ENCODE data around the gene PTBP1. TPM values are rescaled to one million over a fixed set of nuclear protein-coding genes. Genes with fewer than 3 reads are reported as not detected.

PTBP1 gene
- total and polyA plus RNA-seq, 4 experiments from 2014 or later = 67.7 to 315 (median 246) TPM

DNA sequence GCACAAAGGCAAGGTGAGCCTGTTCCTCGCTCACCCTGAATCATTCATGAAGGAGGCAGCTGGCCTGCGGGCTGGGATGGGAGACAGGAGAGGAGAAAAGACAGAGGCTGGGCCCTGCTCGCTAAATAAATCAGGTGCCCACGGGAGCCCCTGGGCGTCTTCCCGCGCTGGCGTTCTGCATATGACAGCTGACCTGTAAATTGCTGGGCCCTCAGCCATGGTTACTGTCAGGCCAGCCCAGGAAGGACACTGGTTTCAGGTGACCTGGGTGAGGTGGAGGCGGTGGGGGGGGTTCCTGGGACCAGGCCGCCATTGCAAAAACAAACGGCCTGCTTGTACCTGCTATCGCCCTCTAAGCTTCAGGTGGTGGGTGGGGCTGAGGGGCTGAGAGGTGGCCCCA, 3.4 kb upstream of the PTBP1 start:
- H3K4me1 ChIP-seq (ENCODE audit: insufficient read depth, low read length) = peaks cover 8% of the 10 kb centered on the region
- H3K4me3 ChIP-seq (ENCODE audit: low read length in 2 of 2) = no peak overlapping the region
- peak overlapping the region in 1 of 7 donors; percentile 8 for H3K27ac Mint-ChIP-seq
- H3K9me3 ChIP-seq (ENCODE audit: control insufficient read depth in 1 of 2, low read length in 2 of 2) = no peaks in the 10 kb centered on the region
- H3K27me3 ChIP-seq (ENCODE audit: insufficient read depth, low read length) = no peaks in the 10 kb centered on the region
- H3K4me1 Mint-ChIP-seq = peaks cover 3 to 10% (median 5%) of the 10 kb centered on the region in 4 donors
- H3K27me3 Mint-ChIP-seq = no peaks in the 10 kb centered on the region
- POLR2A ChIA-PET (ENCODE audit: partially characterized antibody) = no interaction called here
- peaks cover 0 to 5% of the 10 kb centered on the region in 2 donors for H3K36me3 Mint-ChIP-seq
- no peaks in the 10 kb centered on the region for H3K9me3 Mint-ChIP-seq
- H3K36me3 ChIP-seq (ENCODE audit: insufficient read depth, low read length) = no peaks in the 10 kb centered on the region
- peak overlapping the region in 2 of 8 donors; percentile 17 to 47 for H3K4me3 Mint-ChIP-seq
- DNase-seq = no peak
- intact Hi-C loops (cut with micrococcal nuclease) = loop anchor here (10.0 kb wide), 1 partner anchor 451 kb away; the partner anchor contains the start of genes ATP5F1D and MIDN
- no peak overlapping the region for H3K27ac ChIP-seq (ENCODE audit: low read depth, low read length)
- CTCF ChIA-PET (ENCODE audit: partially characterized antibody) = no interaction called here

DNA sequence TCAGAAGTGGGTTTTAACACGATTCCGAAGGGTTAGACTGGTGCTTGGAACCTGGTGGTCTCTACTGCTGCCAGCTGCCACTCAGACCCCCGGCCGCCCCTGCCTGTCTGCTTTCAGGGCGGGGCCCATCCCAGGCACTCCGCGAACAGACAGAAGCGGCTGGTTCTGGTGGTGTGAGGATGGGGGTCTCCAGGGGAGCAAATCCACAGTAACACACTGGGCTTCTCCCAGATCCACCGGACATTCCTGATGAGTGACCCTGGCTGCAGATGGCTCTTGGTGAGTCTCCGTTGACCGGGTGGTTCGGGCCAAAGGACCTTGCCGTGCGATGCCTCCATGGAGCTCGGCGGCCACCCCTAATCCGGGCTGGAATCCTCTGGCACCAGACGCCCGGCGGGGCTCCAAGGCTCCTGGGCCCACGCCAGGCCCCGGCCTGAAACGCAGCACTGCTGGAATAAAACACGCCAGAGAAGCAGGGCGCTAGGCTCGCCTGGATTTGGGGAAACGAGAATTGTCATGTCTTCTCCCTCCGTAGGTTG, 2.1 kb upstream of the PTBP1 start:
- no peaks in the 10 kb centered on the region for H3K9me3 ChIP-seq (ENCODE audit: control insufficient read depth in 1 of 2, low read length in 2 of 2)
- no peaks in the 10 kb centered on the region for H3K36me3 ChIP-seq (ENCODE audit: insufficient read depth, low read length)
- CTCF ChIA-PET (ENCODE audit: partially characterized antibody) = no interaction called here
- no peak overlapping the region for H3K4me3 Mint-ChIP-seq
- peaks cover 21% of the 10 kb centered on the region for H3K4me1 ChIP-seq (ENCODE audit: insufficient read depth, low read length)
- H3K4me1 Mint-ChIP-seq = peaks cover 8 to 24% (median 15%) of the 10 kb centered on the region in 4 donors
- no peak overlapping the region for H3K27ac Mint-ChIP-seq
- no peak overlapping the region for H3K4me3 ChIP-seq (ENCODE audit: low read length in 2 of 2)
- H3K27me3 ChIP-seq (ENCODE audit: insufficient read depth, low read length) = no peaks in the 10 kb centered on the region
- H3K27me3 Mint-ChIP-seq = no peaks in the 10 kb centered on the region
- H3K36me3 Mint-ChIP-seq = peaks cover 0 to 16% of the 10 kb centered on the region in 2 donors
- POLR2A ChIA-PET (ENCODE audit: partially characterized antibody) = interaction anchor here (0.8 to 0.9 kb wide), 2 partner anchors 18 to 189 kb away, joined by 3 to 4 read pairs; partner anchors contain the start of gene WDR18
- H3K27ac ChIP-seq (ENCODE audit: low read depth, low read length) = no peak overlapping the region
- no peak for DNase-seq
- intact Hi-C loops (cut with micrococcal nuclease) = loop anchor here (5.0 to 10.0 kb wide), 2 partner anchors 450 to 1067 kb away; partner anchors contain the start of genes ATP5F1D, KLF16 and MIDN
- H3K9me3 Mint-ChIP-seq = no peaks in the 10 kb centered on the region

DNA sequence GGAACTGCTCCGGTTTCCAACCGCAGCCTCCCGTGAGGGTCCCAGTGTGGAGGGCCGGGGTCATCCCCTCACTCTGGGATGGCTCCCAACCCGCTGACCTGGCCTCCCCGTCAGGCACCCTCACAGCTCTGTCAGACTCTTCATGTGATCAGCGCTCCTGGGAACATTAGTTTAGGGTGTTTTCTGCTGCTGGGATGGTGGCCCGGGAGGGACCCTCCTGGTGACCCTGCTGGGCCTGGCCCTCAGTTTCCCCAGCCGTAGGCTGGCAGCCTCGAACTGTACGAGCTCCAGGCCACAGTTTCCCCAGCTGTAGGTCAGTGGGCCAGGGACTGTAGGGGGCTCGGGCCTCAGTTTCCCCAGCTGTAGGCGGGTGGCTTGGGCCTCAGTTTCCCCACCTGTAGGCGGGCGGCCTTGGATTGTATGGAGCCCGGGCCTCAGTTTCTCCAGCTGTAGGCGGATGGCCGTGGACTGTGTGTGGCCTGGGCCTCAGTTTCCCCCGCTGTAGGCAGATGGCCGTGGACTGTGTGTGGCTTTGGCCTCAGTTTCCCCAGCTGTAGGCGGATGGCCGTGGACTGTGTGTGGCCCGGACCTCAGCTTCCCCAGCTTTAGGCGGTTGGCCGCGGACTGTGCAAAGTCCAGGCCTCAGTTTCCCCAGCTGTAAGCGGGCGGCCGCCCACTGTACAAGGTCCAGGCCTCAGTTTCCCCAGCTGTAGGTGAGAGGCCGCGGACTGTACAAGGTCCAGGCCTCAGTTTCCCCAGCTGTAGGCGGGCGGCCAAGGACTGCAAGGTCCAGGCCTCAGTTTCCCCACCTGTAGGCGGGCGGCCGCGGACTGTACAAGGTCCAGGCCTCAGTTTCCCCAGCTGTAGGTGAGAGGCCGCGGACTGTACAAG, 1.3 kb upstream of the PTBP1 start:
- H3K27me3 Mint-ChIP-seq = no peaks in the 10 kb centered on the region
- peaks cover 29% of the 10 kb centered on the region for H3K4me1 ChIP-seq (ENCODE audit: insufficient read depth, low read length)
- intact Hi-C loops (cut with micrococcal nuclease) = loop anchor here (2.0 to 10.0 kb wide), 3 partner anchors 449 to 1066 kb away; partner anchors contain the start of genes ATP5F1D, CIRBP, KLF16 and MIDN
- peaks cover 0 to 21% of the 10 kb centered on the region in 2 donors for H3K36me3 Mint-ChIP-seq
- peak overlapping the region; percentile 61 for H3K27ac ChIP-seq (ENCODE audit: low read depth, low read length)
- no peak overlapping the region for H3K27ac Mint-ChIP-seq
- H3K9me3 Mint-ChIP-seq = no peaks in the 10 kb centered on the region
- DNase-seq = no peak
- POLR2A ChIA-PET (ENCODE audit: partially characterized antibody) = interaction anchor here (0.8 to 2.6 kb wide), 5 partner anchors 17 to 473 kb away, joined by 3 to 7 read pairs (median 4); partner anchors contain the start of genes CIRBP and WDR18
- CTCF ChIA-PET (ENCODE audit: partially characterized antibody) = interaction anchor here (0.5 to 1.8 kb wide), 2 partner anchors 23 to 26 kb away, joined by 3 to 4 read pairs; no protein-coding TSS in a partner anchor
- H3K4me1 Mint-ChIP-seq = peaks cover 14 to 30% (median 21%) of the 10 kb centered on the region in 4 donors
- H3K36me3 ChIP-seq (ENCODE audit: insufficient read depth, low read length) = no peaks in the 10 kb centered on the region
- H3K27me3 ChIP-seq (ENCODE audit: insufficient read depth, low read length) = no peaks in the 10 kb centered on the region
- peak overlapping the region in 2 of 8 donors; percentile 46 to 96 for H3K4me3 Mint-ChIP-seq
- H3K9me3 ChIP-seq (ENCODE audit: control insufficient read depth in 1 of 2, low read length in 2 of 2) = no peaks in the 10 kb centered on the region
- peak overlapping the region; percentile 65 to 66 for H3K4me3 ChIP-seq (ENCODE audit: low read length in 2 of 2)

DNA sequence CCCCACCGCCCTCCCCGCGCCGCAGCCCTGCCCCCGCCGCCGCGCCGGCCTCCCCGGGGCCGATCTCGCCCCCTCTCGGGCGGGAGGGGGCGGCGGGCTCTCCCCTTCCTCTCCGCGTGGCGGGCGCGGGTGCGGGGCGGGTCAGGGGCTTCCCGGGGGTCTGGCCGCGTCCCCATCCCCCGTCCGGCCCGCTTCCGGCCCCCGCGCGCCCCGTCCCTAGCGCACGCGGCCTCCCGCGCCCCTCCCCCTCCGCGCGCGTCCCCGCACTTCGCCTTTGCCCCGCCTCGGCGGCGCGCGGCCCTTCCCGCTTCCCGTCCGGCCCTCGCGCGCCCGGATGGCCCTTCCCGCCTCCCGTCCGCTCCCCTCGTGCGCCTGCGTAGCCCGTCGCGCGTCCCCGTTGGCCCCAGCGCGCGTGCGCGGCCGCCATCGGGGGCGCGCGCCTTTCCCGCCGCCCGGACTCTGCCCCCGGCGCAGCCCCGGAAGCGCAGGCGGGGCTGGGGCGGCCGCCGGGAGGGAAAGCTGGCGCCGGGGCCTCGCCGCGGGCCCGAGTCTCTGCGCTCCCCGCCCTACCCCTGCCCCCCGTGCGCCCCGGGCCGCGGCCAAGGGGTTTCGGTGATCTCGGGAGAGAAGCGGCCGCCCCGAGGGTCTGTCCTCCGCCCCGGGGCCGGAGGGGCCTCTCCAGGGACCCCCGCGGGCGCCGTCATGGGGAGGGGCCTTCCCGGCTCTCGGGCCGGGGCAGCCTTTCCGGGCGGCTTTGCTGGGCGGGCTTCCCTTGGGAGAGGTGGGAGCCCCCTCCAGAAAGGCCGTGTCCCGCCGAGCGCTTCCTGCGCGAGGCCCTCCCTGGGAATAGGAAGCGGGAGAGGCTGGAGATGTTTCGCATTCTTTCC, 519 bp downstream of the PTBP1 start:
- Histone ChIP-seq H3K9me3 (ENCODE audit: control insufficient read depth in 1 of 2, low read length in 2 of 2) (no peaks in the 10 kb centered on the region), H3K27ac (ENCODE audit: low read depth, low read length) (peak overlapping the region; percentile 67), H3K4me3 (ENCODE audit: low read length in 2 of 2) (peak overlapping the region; percentile 30 to 74), H3K27me3 (ENCODE audit: insufficient read depth, low read length) (no peaks in the 10 kb centered on the region), H3K36me3 (ENCODE audit: insufficient read depth, low read length) (no peaks in the 10 kb centered on the region), H3K4me1 (ENCODE audit: insufficient read depth, low read length) (peaks cover 47% of the 10 kb centered on the region)
- peak overlapping the region; percentile 90 to 96 (median 93) for H3K27ac Mint-ChIP-seq
- peak; percentile 81 to 92 (median 90) for DNase-seq
- peak overlapping the region; percentile 77 to 95 (median 92) for H3K4me3 Mint-ChIP-seq
- H3K9me3 Mint-ChIP-seq = no peaks in the 10 kb centered on the region
- POLR2A ChIA-PET (ENCODE audit: partially characterized antibody) = interaction anchor here (0.9 to 3.1 kb wide), 9 partner anchors 12 to 471 kb away, joined by 3 to 11 read pairs (median 5); partner anchors contain the start of genes CIRBP and WDR18
- intact Hi-C loops (cut with micrococcal nuclease) = loop anchor here (1.0 to 10.0 kb wide), 10 partner anchors 112 to 1065 kb away; partner anchors contain the start of genes ATP5F1D, BSG, CIRBP and DAZAP1
- H3K4me1 Mint-ChIP-seq = peaks cover 22 to 48% (median 34%) of the 10 kb centered on the region in 4 donors
- H3K27me3 Mint-ChIP-seq = no peaks in the 10 kb centered on the region
- CTCF ChIA-PET (ENCODE audit: partially characterized antibody) = interaction anchor here (1.8 kb wide), 2 partner anchors 28 to 186 kb away, joined by 3 to 4 read pairs; partner anchors contain the start of gene WDR18
- peaks cover 3 to 33% of the 10 kb centered on the region in 2 donors for H3K36me3 Mint-ChIP-seq

DNA sequence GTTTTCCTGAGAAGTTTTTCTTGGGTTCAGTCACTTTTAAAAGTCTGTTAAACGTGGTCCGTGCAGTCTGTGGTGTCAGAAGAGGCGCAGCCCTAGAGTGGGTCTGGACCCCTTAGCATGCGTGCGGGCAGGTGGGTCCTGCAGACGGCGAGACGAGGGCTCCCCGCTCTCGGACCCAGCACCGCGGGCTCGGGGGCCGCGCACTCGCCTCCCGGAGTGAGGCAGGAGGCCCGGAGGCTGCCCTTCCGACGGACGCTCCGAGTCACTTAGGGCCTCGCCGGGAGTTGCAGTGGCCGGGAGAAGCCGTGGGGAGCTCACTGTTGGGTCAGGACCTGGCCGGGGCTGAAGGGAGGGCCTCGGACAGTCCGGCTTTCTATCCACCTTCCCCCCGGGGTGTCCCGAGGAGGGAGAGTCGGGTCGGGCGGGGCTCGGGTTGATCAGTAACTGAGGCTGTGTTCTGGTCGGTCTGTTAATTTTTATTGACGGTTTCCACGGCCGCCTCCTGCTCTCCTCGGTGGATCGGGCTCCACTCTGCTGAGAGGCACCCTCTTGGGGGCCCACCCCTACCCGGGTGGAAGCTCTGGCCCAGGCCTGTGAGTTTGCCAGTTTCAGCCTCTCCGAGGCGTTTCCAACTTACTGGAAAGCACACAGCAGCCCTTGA, 1.3 kb downstream of the PTBP1 start:
- Mint-ChIP-seq H3K36me3 (peaks cover 4 to 39% of the 10 kb centered on the region in 2 donors), H3K4me3 (peak overlapping the region; percentile 77 to 94 (median 91)), H3K9me3 (no peaks in the 10 kb centered on the region), H3K27me3 (no peaks in the 10 kb centered on the region), H3K4me1 (peaks cover 24 to 56% (median 38%) of the 10 kb centered on the region in 4 donors), H3K27ac (peak overlapping the region; percentile 90 to 96 (median 93))
- H3K9me3 ChIP-seq (ENCODE audit: control insufficient read depth in 1 of 2, low read length in 2 of 2) = no peaks in the 10 kb centered on the region
- H3K36me3 ChIP-seq (ENCODE audit: insufficient read depth, low read length) = peaks cover 5% of the 10 kb centered on the region
- intact Hi-C loops (cut with micrococcal nuclease) = loop anchor here (5.0 to 10.0 kb wide), 2 partner anchors 446 to 1064 kb away; partner anchors contain the start of genes ATP5F1D, KLF16 and MIDN
- ChIA-PET CTCF (ENCODE audit: partially characterized antibody) (interaction anchor here (1.8 kb wide), 1 partner anchor 185 kb away, joined by 3 read pairs; the partner anchor contains the start of gene WDR18), POLR2A (ENCODE audit: partially characterized antibody) (interaction anchor here (0.6 to 3.1 kb wide), 9 partner anchors 10 to 463 kb away, joined by 3 to 11 read pairs (median 5); partner anchors contain the start of gene WDR18)
- peak in 2 of 5 donors; percentile 36 to 37 for DNase-seq
- H3K27me3 ChIP-seq (ENCODE audit: insufficient read depth, low read length) = no peaks in the 10 kb centered on the region
- H3K4me3 ChIP-seq (ENCODE audit: low read length in 2 of 2) = peak overlapping the region; percentile 30 to 74
- H3K4me1 ChIP-seq (ENCODE audit: insufficient read depth, low read length) = peaks cover 55% of the 10 kb centered on the region
- H3K27ac ChIP-seq (ENCODE audit: low read depth, low read length) = peak overlapping the region; percentile 67
